A172 (cell line): ENCODE data around the gene SACM1L. TPM values are rescaled to one million over a fixed set of nuclear protein-coding genes. Genes with fewer than 3 reads are reported as not detected.
"Not testable (repeated sequence)": the region's sequence is repeated elsewhere in the genome, so short reads cannot be mapped to it uniquely, and the experiment has no call there.

Experiments used
- DNase-seq: peaks from one replicate; pipeline ENCODE4 v3.0.0-alpha.2; 2015; ENCODE audit warnings: low spot score
- total RNA-seq: library from RNA; depleted of rRNA; stranded (reverse); fragments of >200 nt; shearing (Covaris generic); gene quantifications from 2 replicates; pipeline ENCODE4 v1.2.3, GENCODE V29; 2014

Gene SACM1L
- total RNA-seq, 1 experiment from 2014 or later = 31.2 TPM

DNA sequence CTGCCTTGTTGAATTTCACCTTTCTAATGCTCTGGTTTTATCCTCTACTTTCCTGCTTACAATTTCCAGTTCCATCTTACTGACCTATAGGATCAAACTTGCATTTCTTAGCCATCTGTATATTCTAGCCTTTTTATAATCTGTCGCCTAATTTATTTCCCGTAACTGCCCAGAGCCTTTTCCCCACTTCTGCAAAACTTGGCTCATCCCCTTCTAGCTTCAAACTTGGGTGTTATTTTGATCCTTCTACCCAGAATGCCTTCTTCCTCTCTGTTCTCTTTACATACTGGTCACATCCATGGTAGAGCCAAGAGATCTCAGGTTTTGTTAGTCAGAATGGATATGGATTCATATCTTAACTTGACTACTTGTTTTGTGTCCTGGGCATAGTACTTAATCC, 2.6 kb downstream of the SACM1L start:
- no peak for DNase-seq

DNA sequence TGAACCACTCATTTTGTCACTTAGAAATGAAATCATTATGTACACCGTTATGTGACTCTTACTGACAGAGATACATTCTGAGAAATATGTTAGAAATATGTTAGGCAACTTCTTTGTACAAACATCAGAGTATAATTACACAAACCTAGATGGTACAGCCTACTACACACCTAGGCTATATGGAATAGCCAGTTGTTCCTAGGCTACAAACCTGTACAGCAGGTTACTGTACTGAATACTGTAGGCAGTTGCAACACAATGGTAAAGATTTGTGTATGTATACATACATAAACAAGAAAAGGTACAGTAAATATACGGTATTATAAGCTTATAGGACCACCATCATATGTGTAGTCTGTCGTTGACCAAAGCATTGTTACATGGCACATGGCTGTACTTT, 3.7 kb downstream of the SACM1L start:
- DNase-seq = no peak

DNA sequence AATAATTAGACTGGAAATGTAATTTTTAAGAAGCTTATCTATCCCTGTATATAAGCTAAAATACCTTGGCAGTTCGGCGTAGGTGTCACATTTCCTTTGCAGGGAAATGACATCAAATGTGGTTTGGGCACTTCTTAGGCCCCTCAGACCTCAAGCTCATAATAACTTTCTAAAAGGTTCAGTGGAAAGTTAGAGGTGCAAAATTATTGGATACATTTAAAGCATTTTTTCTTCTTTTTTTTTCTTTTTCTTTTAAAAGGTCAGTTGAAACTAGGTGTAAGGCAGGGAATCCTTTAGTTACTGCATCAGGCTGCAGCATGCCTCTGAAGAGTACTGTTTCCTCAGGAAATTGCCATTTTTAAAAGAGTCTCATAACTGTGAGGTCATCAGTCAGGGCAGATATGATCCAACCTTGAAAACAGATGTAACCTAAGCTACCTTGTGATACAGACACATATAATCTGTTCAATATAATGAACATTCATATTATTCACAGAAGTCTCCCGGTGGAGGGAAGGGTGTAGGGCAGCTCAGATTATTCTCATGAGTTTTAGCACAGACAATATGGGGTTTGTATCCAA, 4.8 kb downstream of the SACM1L start:
- DNase-seq = no peak

DNA sequence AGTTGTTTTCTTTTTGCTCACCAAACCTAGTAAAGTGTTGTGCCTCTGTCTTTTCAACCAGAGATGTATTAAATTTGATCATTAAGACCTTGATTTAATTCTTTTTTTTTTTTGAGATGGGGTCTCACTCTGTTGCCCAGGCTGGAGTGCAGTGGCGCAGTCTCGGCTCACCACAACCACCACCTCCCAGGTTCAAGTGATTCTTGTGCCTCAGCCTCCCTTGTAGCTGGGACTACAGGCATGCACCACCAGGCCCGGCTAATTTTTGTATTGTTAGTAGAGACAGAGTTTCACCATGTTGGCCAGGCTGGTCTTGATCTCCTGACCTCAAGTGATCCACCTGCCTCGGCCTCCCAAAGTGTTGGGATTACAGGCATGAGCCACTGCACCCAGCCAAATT, 6.0 kb downstream of the SACM1L start:
- not testable (repeated sequence) for DNase-seq

DNA sequence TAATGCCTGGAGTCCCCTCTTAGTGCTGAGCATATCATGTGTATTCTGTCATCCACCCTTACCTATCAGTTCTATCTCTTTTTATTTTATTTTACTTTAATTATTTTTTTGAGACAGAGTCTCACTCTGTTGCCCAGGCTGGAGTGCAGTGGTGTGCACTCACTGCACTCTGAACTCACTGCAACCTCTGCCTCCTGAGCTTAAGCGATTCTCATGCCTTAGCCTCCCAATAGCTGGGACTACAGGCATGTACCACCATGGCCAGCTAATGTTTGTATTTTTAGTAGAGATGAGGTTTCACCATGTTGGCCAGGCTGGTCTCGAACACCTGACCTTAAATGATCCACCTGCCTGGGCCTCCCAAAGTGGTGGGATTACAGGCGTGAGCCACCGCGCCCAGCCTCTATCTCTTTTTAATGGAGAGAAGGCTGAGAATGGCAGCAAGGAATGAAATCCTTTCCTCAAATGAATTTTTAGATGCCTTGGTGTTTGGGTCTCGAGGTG, 11.4 kb downstream of the SACM1L start:
- no peak for DNase-seq

DNA sequence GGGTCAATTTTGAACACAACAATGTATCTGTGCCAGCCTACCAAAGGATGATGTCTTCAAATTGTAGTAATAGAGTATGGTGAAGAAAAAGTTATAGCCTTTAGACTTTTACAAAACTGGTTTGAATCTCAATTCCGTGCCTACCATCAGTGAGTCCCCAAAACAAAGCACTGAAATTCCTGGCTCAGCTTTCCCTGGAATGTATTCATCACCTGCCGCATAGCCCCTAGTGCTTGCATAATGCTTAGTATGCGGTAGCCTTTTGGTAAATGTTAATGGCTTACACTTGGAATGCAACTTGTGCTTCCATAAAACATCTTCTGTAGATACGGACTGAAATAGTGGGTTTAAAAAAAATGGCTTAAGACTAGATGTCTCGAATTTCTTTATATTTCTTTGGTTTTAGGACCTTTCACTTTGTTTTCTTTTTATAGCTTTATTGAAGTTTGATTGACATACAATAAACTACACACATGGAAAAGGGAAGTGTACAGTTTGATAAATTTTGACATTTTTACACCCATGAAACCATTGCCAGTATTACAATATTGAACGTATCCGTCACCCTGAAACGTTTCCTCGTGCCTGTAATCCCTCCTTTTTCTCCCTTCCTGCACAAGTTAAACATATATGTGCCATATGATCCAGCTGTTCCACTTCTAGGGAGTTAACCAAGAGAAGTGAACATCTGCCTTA, 12.1 kb downstream of the SACM1L start:
- no peak for DNase-seq

DNA sequence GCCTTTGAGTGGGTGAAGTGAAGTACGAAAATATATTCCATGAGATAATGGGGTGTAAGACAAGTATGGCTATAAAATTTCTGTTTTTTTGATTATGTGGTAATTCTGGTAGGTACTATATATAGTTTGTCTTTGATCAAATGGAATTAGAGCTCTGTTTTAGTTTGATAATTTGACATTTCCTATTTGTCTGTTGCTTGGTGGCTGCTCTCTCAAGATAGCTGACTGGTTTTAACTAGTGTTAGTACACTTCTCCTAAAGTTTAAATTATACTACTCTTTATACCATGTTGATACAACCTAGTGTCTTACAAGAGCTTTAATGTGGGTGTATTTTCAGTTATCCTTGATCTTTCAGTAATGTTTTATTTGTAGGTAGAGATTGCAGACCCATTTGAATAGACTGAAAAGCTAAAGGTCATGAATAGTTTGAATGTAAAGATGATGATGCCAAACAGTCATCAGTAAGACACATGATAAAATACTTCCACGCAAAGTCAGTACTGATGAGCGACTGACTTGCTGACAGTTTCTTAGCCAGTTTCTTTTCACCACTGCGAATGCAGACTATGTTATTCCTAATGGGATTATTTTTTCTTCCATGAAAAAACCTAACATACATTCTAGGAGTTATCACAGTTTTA, 15.2 kb downstream of the SACM1L start:
- DNase-seq = no peak

DNA sequence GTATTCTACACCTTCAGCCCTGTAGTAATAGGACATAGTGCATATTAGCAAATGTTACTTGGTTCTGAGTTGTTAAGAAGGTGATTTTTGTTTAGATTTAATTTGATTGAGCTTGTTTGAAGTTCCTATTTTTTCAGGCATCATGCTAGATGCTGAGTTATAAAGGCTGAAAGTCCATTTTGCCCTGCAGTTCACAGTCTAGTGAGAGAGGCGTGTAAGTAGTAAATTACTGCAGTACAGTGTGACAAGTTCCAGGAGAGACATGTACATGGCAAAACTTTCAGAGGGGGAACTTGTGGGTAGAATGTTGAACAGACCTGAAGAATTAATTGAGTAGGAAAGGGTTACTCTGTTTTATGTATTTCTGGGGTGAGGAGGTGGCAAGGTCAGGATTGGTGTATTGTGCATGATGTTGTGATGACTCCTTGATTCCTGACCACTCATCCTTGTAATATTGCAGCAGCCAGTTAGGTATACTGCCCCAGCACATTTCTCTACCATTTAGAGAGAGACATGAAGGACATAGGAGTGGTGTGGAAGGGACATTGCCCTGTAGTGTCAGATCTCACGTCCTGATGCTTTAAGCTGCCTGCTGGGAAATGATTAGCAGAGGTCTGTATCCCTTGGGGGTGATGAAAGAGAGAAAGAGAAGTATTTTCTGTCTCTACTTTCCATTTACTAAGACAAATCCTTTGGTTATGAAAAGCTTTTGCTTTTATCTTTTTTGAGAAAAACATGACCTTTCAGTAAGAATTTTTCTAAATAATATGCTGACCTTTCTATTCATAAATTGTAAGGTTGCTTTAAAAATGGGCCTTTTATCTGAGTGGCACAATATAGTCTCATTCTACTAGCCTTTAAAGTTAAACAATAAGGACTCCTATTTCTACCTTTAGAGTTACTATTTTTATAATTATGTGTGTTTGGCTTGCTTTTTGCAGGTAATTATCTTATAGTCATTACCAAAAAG, 16.9 kb downstream of the SACM1L start:
- DNase-seq = no peak

DNA sequence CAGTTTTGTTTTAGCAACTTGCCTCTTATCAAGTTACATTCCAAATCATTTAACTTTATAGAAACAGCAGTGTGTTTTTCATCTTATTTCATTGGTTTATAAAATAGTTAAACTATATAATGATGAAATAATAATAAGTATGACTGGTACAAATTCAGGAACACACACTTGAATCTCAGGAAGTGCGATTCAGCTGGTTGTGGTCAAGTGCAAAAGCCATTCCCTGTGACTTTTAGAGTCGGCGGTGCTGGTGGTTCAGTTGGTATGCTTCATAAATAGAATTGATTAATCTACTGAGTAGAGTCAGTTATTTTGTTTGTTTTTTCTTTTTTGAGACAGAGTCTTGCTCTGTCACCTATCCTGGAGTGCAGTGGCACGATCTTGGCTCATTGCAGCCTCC, 22.7 kb downstream of the SACM1L start:
- DNase-seq = no peak

DNA sequence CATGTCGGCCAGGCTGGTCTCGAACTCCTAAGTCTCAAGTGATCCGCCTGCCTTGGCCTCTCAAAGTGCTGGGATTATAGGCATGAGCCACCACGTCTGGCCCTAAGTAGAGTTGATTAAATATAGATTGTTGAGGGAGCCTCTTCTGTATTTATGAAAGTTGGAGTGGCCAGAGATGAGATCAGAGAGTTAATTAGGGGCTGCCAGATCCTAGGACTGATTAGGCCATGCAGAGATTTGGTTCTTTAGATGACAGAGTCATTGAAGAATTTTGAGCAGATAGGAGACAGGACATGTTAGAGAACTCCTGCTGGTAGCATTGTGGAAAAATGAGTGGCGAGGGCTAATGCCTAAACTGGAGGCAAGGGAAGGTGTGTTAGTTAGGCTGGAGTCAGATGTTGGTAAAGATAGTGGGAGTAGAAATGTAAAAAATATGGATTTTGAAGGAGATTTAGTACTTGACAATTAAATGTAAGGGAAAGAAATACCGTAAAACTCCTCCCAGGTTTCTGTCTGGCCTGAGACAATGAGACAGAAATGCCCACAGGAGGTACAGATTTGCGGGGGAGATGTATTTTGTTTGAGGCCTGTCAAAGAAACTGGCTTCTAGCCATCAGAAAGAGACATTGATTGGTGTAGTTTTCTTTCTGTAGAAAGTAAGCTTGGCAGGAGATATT, 23.4 kb downstream of the SACM1L start:
- peak; percentile 80 for DNase-seq

DNA sequence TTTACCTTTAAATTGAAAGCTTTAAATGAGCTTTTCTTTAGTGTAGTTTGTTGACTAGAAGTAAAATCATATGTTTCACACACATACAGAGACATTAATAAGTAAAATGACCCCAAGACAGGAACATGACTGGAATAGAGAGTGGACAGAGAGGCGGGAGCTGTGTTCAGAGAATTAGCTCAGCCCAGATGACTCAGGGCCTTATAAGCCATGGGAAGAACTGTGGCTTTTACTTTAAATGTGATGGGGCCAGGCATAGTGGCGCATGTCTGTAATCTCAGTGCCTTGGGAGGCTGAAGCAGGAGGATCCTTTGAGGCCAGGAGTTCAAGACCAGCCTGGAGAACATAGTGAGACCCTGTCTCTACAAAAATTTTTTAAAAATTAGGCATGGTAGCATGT, 26.7 kb downstream of the SACM1L start:
- no peak for DNase-seq

DNA sequence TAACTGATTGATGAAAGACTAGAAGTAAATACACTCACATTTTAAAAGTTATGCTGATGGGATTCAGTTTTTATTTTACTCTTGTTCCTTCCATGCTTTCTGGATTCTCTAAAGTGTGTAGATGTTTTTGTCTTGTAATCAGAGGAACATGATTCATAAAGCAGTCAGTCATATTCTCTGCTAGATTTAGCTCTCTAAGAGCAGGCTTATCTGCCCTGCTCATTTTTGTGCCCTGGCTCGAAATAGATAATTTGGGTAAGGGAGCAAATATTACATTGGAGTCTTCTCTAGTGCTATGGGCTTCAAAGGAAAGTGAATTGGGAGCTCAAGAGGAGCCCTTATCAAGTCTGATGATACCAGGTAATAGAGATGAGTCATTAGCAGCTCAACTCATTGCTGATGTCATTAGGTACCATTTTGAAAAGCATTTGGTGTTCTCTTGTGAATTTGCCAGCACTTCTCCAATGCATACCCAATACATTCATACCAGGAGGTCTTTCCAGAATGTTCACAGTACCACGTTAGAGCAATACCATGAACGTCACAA, 27.7 kb downstream of the SACM1L start:
- DNase-seq = no peak

DNA sequence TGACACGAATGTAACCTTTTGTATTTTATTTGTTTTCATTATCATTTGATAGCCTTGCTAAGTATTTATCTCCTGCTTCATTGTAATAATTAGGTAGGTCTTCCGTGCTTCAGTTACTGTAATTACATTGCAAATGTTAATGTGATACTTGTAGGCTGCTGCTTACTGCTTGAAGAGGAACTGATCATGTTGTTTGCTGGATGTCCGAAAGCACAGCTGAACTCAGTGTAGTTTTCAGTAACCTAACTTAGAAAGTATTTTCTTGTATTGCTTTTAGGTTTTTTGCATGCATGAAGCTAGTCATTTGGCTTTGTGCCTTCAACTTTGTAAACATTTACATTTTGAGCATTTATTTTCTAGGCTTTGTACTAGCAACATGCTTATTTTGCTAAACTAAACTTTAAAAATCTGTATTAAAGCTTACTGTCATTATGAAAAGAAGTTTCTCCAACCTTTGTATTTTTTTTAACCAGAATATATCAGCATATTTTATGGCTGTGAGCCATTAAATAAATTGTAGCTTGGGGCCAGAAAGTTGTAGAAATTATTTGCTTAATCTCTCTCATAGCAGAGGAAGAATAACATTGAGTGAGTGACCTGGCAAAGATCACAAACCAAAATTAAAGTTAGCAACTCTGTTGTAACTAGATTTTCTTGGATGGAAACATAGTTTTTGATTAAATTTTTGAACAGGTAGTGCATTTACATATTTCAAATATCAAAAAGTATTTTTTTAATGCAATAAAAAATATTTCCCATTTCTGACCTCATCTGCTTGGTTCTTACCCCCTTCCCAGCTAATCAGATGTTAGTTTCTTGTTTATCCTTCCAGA, 30.7 kb downstream of the SACM1L start:
- DNase-seq = no peak

DNA sequence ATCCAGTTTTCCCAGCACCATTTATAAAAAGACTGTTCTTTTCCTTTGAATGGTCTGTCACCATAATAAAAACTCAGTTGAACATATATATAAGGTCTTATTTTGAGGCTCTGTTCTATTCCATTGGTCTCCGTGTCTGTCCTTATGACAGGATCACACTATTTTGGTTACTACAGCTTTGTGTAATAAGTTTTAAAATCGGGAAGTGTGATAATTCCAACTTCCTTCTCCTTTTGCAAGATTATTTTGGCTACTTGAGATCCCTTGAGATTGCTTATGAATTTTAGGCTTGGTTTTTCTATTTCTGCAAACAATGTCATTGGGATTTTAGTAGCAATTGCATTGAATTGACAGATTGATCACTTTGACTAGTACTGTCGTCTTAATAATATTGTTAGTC, 35.7 kb downstream of the SACM1L start:
- DNase-seq = no peak

DNA sequence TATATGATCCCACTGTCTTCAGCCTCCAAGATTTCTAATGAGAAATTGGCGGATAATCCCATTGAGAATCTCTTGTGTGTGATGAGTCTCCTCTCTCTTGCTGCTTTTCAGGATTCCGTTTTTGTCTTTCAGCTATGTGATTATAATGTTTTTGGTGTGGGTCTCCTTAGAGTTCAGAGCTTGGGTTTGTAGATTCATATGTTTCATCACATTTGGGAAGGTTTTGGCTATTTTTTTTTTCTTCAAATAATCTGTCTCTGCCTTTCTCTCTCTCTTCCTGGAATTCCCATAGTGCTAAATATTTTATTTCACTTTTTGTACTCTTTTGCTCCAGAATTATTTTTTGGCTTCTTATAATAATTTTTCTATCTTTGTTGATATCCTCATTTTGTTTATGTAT, 40.4 kb downstream of the SACM1L start:
- no peak for DNase-seq

DNA sequence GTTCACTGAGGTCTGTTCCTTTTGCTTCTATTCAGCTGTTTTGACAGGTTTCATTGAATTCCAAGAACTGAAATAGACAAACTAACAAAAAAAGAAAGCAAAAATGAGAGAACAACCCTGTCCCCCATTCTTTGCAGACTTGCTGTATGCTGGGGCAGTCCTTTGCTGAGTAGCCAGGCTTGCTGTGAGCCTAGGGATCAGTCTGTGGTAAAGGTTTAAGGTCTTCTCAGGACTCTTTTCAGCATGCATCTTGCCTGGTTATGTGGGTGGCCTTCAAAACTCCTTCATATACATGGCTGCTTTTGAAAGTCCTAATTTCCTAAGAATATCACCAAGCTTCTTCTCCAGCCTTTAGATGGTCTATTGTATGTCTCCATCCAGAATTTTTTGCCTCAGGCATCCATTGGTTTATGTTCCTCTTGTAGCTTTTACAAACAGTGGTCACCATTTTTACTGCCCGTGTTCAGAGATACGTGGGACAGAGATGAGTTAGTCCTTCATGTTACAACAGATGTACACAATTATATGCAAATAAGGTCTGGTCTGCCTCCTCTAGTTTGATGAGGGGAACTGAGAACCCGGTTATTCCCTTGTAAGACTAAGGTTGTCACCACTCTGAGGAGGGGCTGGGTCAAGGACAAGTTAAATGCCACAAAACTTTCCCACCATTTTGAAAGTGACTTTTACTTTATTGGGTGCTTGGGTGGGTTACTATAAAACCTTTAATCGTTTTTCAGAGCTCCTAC, 41.4 kb downstream of the SACM1L start:
- DNase-seq = no peak

DNA sequence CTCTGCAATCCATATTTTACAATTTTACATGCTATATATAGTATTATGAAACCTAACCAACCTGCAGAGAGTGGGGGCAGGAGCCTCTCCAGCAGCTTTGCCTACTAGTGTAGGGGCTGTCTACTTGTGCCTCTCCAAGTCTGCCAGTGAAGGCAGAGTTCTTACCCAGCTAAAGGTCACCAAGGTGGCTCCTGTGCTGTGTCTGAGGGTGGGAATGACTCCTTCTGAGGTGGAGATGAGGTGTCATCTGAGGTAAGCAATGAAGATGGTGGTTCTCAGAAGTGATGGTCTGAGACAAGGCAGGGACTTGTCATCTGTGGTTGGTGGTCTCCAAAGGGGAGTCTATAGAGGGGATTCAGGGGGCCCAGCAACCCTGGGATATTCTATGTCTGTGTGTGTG, 47.5 kb downstream of the SACM1L start:
- DNase-seq = no peak

DNA sequence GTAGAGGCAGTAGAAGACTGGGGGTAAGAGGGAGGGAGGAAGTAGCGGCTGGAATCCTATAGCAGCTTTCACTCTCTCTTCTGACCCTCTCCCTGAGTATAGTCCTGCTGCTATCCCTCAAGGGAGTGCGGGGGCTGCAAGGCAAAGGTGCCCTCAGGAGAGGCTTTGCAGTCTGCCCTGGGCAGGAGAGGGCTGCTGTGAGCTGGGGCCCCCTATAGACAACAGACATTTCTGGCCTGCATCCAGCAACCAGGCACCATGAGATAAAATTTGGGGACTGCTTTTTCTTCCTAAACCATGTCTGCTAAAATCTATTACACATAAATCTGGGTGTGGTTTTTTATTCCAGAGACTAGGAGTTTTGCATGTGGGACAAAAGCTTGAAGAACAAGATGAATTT, 48.0 kb downstream of the SACM1L start:
- no peak for DNase-seq

DNA sequence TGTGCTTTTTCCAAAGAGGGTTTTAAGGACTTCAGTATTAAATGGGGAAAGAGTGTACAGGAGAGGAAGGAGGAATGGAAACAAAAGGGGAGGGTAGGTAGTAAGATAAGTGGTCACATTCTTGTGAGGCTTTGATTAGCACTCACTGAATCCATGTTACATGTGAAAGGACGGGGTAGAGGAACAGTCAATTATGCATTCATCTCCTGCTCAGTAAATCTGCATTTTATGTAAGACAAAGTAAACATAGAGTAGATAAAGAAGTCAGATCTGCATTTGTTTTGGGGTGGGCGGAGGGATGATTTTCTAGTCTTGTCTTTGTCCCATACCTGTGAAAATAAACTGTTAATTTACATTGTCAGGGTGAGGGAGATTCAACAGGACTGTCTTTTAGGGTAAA, 50.8 kb downstream of the SACM1L start:
- DNase-seq = no peak

DNA sequence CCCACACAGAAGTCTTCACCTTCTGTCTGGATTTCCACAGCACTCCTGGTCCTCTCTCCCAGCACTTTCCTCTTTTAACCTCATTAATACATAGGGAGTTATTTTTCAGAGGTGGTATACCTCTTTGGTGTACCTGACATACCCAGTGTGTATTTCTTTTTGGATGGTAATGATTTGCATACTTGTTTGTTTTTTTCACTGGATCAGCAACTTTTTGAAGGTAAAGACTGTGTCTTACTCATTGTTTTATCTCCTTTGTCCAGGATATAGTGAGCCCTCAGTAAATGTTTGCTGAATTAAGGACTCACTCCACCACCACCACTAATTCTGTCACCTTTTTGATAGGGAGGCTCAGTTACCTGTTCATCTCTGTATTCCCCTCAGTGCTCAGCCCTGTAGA, 52.1 kb downstream of the SACM1L start:
- no peak for DNase-seq
